Caco-2 (cell line): ENCODE measurements around the gene MED26. TPM values are rescaled to one million over a fixed set of nuclear protein-coding genes. Genes with fewer than 3 reads are reported as not detected.
"Not testable (repeated sequence)": the region's sequence is repeated elsewhere in the genome, so short reads cannot be mapped to it uniquely, and the experiment has no call there.

ENCODE experiments used
- BruUV-seq: library from RNA; stranded (reverse); fragments of 400-500 nt; replicated peaks from 2 replicates; lab custom pipeline; 2021; lab: Mats Ljungman, UMichigan
- CTCF ChIA-PET: fragments of 300-600 bp; sonication (Branson Sonifier 250); formaldehyde crosslinking; loops from one replicate; lab custom pipeline; 2022; ENCODE audit warnings: antibody characterized with exemption; lab: Charles Lee
- POLR2A ChIA-PET: fragments of 300-600 bp; sonication (Branson Sonifier 250); formaldehyde crosslinking; loops from one replicate; lab custom pipeline; 2022; ENCODE audit warnings: antibody characterized with exemption; lab: Charles Lee
- DNase-seq, 2 experiments: peaks; one replicate each; pipeline versions ENCODE4 v3.0.0 to v3.0.0-alpha.2; 2020 to 2022
- H3K27me3 ChIP-seq: replicated peaks from 2 replicates; pipeline ENCODE4 v1.6.0; 2011; ENCODE audit warnings: low read length; ENCODE audit not compliant: control insufficient read depth, insufficient read depth
- H3K36me3 ChIP-seq: 2 replicates; pipeline ENCODE4 v1.5.1; 2011; ENCODE audit warnings: low read length; ENCODE audit not compliant: control insufficient read depth, insufficient read depth
- H3K4me1 ChIP-seq: fragments of 250-450 bp; sonication (Bioruptor Pico); 2 replicates; pipeline ENCODE4 v1.5.1; 2020; ENCODE audit warnings: mild to moderate bottlenecking
- H3K4me3 ChIP-seq: 2 replicates; pipeline ENCODE4 v1.5.1; 2011; ENCODE audit warnings: low read depth, mild to moderate bottlenecking, control low read depth, low read length
- H3K9me3 ChIP-seq: fragments of 250-450 bp; sonication (Bioruptor Pico); 2 replicates; pipeline ENCODE4 v1.5.1; 2020; ENCODE audit warnings: mild to moderate bottlenecking, moderate library complexity
- H3K27ac Mint-ChIP-seq: one replicate; pipeline ENCODE4 v1.8.0; 2022; ENCODE audit warnings: mixed read lengths; ENCODE audit not compliant: unreplicated experiment
- H3K27me3 Mint-ChIP-seq: one replicate; pipeline ENCODE4 v1.8.0; 2022; ENCODE audit warnings: mixed read lengths; ENCODE audit not compliant: insufficient read depth, unreplicated experiment
- H3K36me3 Mint-ChIP-seq: one replicate; pipeline ENCODE4 v1.8.0; 2022; ENCODE audit warnings: mild to moderate bottlenecking, mixed read lengths; ENCODE audit not compliant: insufficient read depth, unreplicated experiment
- H3K4me1 Mint-ChIP-seq: one replicate; pipeline ENCODE4 v1.8.0; 2022; ENCODE audit warnings: low read depth, mixed read lengths; ENCODE audit not compliant: unreplicated experiment
- H3K4me3 Mint-ChIP-seq: one replicate; pipeline ENCODE4 v1.8.0; 2022; ENCODE audit warnings: mild to moderate bottlenecking, moderate library complexity, mixed read lengths; ENCODE audit not compliant: unreplicated experiment
- H3K9me3 Mint-ChIP-seq: one replicate; pipeline ENCODE4 v1.8.0; 2022; ENCODE audit warnings: mixed read lengths; ENCODE audit not compliant: unreplicated experiment
- intact Hi-C: fragments of 100-400 bp; cut with micrococcal nuclease; formaldehyde crosslinking; loops from one replicate; pipeline ENCODE4 v1.10.0; 2022; ENCODE audit not compliant: unreplicated experiment
- total RNA-seq: library from RNA; stranded (reverse); gene quantifications from 2 replicates; pipeline ENCODE4 v1.2.3, GENCODE V29; 2022
- TF ChIP-seq, protein P1 (sequence below), 2 experiments: fragments of 200-600 bp in 1 of 2; IDR thresholded peaks; 1 replicate in 1 of 2; 2 replicates in 1 of 2; pipeline versions ENCODE4 v1.5.1 to v1.8.0; 2011 to 2022; ENCODE audit warnings: antibody characterized with exemption in 1 of 2, control low read depth in 1 of 2, inconsistent platforms in 1 of 2, low read depth in 1 of 2, low read length in 1 of 2, mild to moderate bottlenecking in 1 of 2, moderate library complexity in 1 of 2; ENCODE audit not compliant: insufficient read depth in 1 of 2, severe bottlenecking in 1 of 2, unreplicated experiment in 1 of 2

Gene MED26
- total RNA-seq, 1 experiment from 2014 or later, result 11.4 TPM

- H3K27ac Mint-ChIP-seq, result no peak overlapping the region
- H3K4me3 ChIP-seq, result no peak overlapping the region
- no peak overlapping the region for H3K4me3 Mint-ChIP-seq
- intact Hi-C loops, result no loop called here
- peaks cover 8% of the 10 kb centered on the region for H3K4me1 ChIP-seq
- no peaks in the 10 kb centered on the region for H3K27me3 Mint-ChIP-seq
- POLR2A ChIA-PET, result no interaction called here
- no peaks in the 10 kb centered on the region for H3K9me3 Mint-ChIP-seq
- CTCF ChIA-PET, result no interaction called here
- H3K9me3 ChIP-seq, result no peaks in the 10 kb centered on the region
- no TSS peak for BruUV-seq
- no peak for DNase-seq
- TF ChIP-seq, protein P1, sequence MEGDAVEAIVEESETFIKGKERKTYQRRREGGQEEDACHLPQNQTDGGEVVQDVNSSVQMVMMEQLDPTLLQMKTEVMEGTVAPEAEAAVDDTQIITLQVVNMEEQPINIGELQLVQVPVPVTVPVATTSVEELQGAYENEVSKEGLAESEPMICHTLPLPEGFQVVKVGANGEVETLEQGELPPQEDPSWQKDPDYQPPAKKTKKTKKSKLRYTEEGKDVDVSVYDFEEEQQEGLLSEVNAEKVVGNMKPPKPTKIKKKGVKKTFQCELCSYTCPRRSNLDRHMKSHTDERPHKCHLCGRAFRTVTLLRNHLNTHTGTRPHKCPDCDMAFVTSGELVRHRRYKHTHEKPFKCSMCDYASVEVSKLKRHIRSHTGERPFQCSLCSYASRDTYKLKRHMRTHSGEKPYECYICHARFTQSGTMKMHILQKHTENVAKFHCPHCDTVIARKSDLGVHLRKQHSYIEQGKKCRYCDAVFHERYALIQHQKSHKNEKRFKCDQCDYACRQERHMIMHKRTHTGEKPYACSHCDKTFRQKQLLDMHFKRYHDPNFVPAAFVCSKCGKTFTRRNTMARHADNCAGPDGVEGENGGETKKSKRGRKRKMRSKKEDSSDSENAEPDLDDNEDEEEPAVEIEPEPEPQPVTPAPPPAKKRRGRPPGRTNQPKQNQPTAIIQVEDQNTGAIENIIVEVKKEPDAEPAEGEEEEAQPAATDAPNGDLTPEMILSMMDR (IDR thresholded peaks at IDR 0.05; ENCODE audit: insufficient read depth in 1 of 2, low read depth in 1 of 2, low read length in 1 of 2, severe bottlenecking in 1 of 2, unreplicated experiment in 1 of 2), result no peak
- H3K4me1 Mint-ChIP-seq, result peaks cover 6% of the 10 kb centered on the region
- H3K36me3 Mint-ChIP-seq, result peaks cover 69% of the 10 kb centered on the region
- no peaks in the 10 kb centered on the region for H3K27me3 ChIP-seq
- H3K36me3 ChIP-seq, result peaks cover 5% of the 10 kb centered on the region
These were observed 66.6 kb downstream of the MED26 start for GRCh38 chr19:16561382-16561781.

GRCh38 chr19:16559780-16560276 is 68.2 kb downstream of the MED26 start:
- no TSS peak for BruUV-seq
- intact Hi-C loops, result no loop called here
- Mint-ChIP-seq H3K4me3 (no peak overlapping the region), H3K9me3 (no peaks in the 10 kb centered on the region), H3K4me1 (peaks cover 2% of the 10 kb centered on the region), H3K36me3 (peaks cover 67% of the 10 kb centered on the region), H3K27ac (peak overlapping the region; percentile 37), H3K27me3 (no peaks in the 10 kb centered on the region)
- peaks cover 4% of the 10 kb centered on the region; the same call in 1 of the 2 replicates for H3K36me3 ChIP-seq
- H3K4me1 ChIP-seq, result peaks cover 5% of the 10 kb centered on the region
- TF ChIP-seq, protein P1 (IDR thresholded peaks at IDR 0.05; ENCODE audit: insufficient read depth in 1 of 2, low read depth in 1 of 2, low read length in 1 of 2, severe bottlenecking in 1 of 2, unreplicated experiment in 1 of 2), result no peak
- H3K27me3 ChIP-seq, result no peaks in the 10 kb centered on the region
- no peaks in the 10 kb centered on the region for H3K9me3 ChIP-seq
- no peak for DNase-seq
- CTCF ChIA-PET, result no interaction called here
- H3K4me3 ChIP-seq, result no peak overlapping the region
- POLR2A ChIA-PET, result no interaction called here

DNA sequence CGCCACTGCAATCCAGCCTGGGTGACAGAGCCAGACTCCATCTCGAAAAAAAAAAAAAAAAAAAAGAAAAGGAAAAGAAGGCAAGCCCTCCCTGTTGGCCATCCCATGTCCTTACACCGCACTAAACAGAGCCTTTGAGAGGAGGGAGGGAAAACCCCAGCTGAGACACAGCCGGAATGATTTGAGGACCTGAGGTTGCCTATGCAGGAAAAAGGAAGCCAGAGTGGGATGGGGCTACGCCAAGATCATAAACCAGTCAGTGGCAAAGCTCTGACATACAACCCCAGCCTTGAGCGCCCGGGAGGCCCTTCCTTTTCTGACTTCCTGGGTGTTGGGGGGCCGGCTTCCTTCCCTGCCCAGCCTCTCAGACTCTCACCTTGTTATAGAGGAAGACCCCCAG is 73.2 kb downstream of the MED26 start:
- peaks cover 38% of the 10 kb centered on the region for H3K36me3 Mint-ChIP-seq
- Histone ChIP-seq H3K4me3 (no peak overlapping the region), H3K9me3 (no peaks in the 10 kb centered on the region), H3K27me3 (no peaks in the 10 kb centered on the region), H3K36me3 (peaks cover 1% of the 10 kb centered on the region; the same call in 1 of the 2 replicates), H3K4me1 (no peaks in the 10 kb centered on the region)
- no peak overlapping the region for H3K27ac Mint-ChIP-seq
- H3K27me3 Mint-ChIP-seq, result no peaks in the 10 kb centered on the region
- DNase-seq, result no peak
- H3K4me1 Mint-ChIP-seq, result no peaks in the 10 kb centered on the region
- BruUV-seq, result no TSS peak
- intact Hi-C loops, result no loop called here
- H3K9me3 Mint-ChIP-seq, result no peaks in the 10 kb centered on the region
- ChIA-PET CTCF (no interaction called here), POLR2A (no interaction called here)
- H3K4me3 Mint-ChIP-seq, result no peak overlapping the region
- TF ChIP-seq, protein P1 (IDR thresholded peaks at IDR 0.05; ENCODE audit: insufficient read depth in 1 of 2, low read depth in 1 of 2, low read length in 1 of 2, severe bottlenecking in 1 of 2, unreplicated experiment in 1 of 2), result no peak

- H3K4me3 ChIP-seq, H3K36me3 ChIP-seq, H3K27ac Mint-ChIP-seq, H3K4me1 Mint-ChIP-seq, H3K4me1 ChIP-seq, intact Hi-C loops, POLR2A ChIA-PET, DNase-seq, H3K9me3 Mint-ChIP-seq, H3K27me3 Mint-ChIP-seq, H3K27me3 ChIP-seq, H3K9me3 ChIP-seq, CTCF ChIA-PET, H3K4me3 Mint-ChIP-seq: not testable (repeated sequence)
- H3K36me3 Mint-ChIP-seq, result peaks cover 15% of the 10 kb centered on the region
- BruUV-seq, result TSS peak; percentile 21
These were observed 76.1 kb downstream of the MED26 start for GRCh38 chr19:16551902-16552301.
